GM23338 (cell line): ENCODE measurements around the gene ERGIC3. TPM values are rescaled to one million over a fixed set of nuclear protein-coding genes. Genes with fewer than 3 reads are reported as not detected.

Source experiments
- ATAC-seq: fragments of 200-7000 bp; cut with Tn5 transposase; 3 replicates; pipeline ENCODE4 v1.9.1; 2020
- DNase-seq: peaks from one replicate; pipeline ENCODE4 v3.0.0-alpha.2; 2015; ENCODE audit warnings: low spot score
- H2AFZ ChIP-seq: fragments of 200-600 bp; sonication (generic); 2 replicates; pipeline ENCODE4 v1.8.0; 2016; ENCODE audit warnings: antibody characterized with exemption, mild to moderate bottlenecking, moderate library complexity
- H3F3A ChIP-seq: fragments of 200-600 bp; sonication (generic); replicated peaks from 2 replicates; pipeline ENCODE4 v1.8.0; 2017; ENCODE audit warnings: antibody characterized with exemption, mixed run types, low read depth
- H3K27ac ChIP-seq: fragments of 200-600 bp; sonication (generic); 2 replicates; pipeline ENCODE4 v1.6.1; 2016; ENCODE audit warnings: low read depth
- H3K27me3 ChIP-seq: fragments of 200-600 bp; sonication (generic); 2 replicates; pipeline ENCODE4 v1.8.0; 2016; ENCODE audit warnings: mild to moderate bottlenecking, mixed run types, moderate library complexity; ENCODE audit not compliant: insufficient read depth
- H3K36me3 ChIP-seq: fragments of 200-600 bp; sonication (generic); 2 replicates; pipeline ENCODE4 v1.8.0; 2016; ENCODE audit warnings: mild to moderate bottlenecking; ENCODE audit not compliant: insufficient read depth
- H3K4me1 ChIP-seq: fragments of 200-600 bp; sonication (generic); 2 replicates; pipeline ENCODE4 v1.8.0; 2016; ENCODE audit warnings: mild to moderate bottlenecking, moderate library complexity; ENCODE audit not compliant: insufficient read depth
- H3K4me2 ChIP-seq: fragments of 200-600 bp; sonication (generic); 2 replicates; pipeline ENCODE4 v1.7.1; 2017; ENCODE audit warnings: mixed run types
- H3K4me3 ChIP-seq: fragments of 200-600 bp; sonication (generic); 2 replicates; pipeline ENCODE4 v1.6.1; 2016; ENCODE audit warnings: mixed run types
- H3K79me2 ChIP-seq: fragments of 200-600 bp; sonication (generic); replicated peaks from 2 replicates; pipeline ENCODE4 v1.8.0; 2017; ENCODE audit warnings: mild to moderate bottlenecking; ENCODE audit not compliant: insufficient read depth
- H3K9me2 ChIP-seq: fragments of 200-600 bp; sonication (generic); 2 replicates; pipeline ENCODE4 v1.8.0; 2017; ENCODE audit not compliant: insufficient read depth
- H4K20me1 ChIP-seq: fragments of 200-600 bp; sonication (generic); replicated peaks from 2 replicates; pipeline ENCODE4 v1.8.0; 2017; ENCODE audit warnings: mild to moderate bottlenecking; ENCODE audit not compliant: insufficient read depth
- H3K27ac Mint-ChIP-seq: 2 replicates; pipeline ENCODE4 v1.8.0; 2020; ENCODE audit warnings: inconsistent platforms, mild to moderate bottlenecking, moderate library complexity, mixed read lengths
- H3K27me3 Mint-ChIP-seq: 3 replicates; pipeline ENCODE4 v1.8.0; 2022; ENCODE audit warnings: low read depth, mild to moderate bottlenecking, moderate library complexity, mixed read lengths, inconsistent platforms; ENCODE audit not compliant: insufficient read depth, poor library complexity
- H3K36me3 Mint-ChIP-seq: 3 replicates; pipeline ENCODE4 v1.8.0; 2021; ENCODE audit warnings: low read depth, mild to moderate bottlenecking, inconsistent platforms, moderate library complexity, mixed read lengths
- H3K4me1 Mint-ChIP-seq: 3 replicates; pipeline ENCODE4 v1.8.0; 2020; ENCODE audit warnings: mild to moderate bottlenecking, inconsistent platforms, mixed read lengths
- H3K4me3 Mint-ChIP-seq: 3 replicates; pipeline ENCODE4 v1.8.0; 2021; ENCODE audit warnings: moderate library complexity, mild to moderate bottlenecking, inconsistent platforms, mixed read lengths
- H3K9me3 Mint-ChIP-seq: 3 replicates; pipeline ENCODE4 v1.8.0; 2020; ENCODE audit warnings: moderate library complexity, mild to moderate bottlenecking, inconsistent platforms, mixed read lengths
- CREB1 ChIP-seq: fragments of 250-450 bp; sonication (Bioruptor Pico); IDR thresholded peaks from 2 replicates; pipeline ENCODE4 v1.5.0; 2020; ENCODE audit warnings: low read depth, mild to moderate bottlenecking, moderate library complexity
- CTCF ChIP-seq, 2 experiments: fragments of 200-600 bp in 1 of 2; sonication (generic) in 1 of 2; conservative IDR thresholded peaks; 2 replicates each; pipeline versions ENCODE4 v1.5.1 to v1.6.1; 2016 to 2017; ENCODE audit warnings: antibody characterized with exemption in 2 of 2, low read depth in 2 of 2, mild to moderate bottlenecking in 2 of 2, moderate library complexity in 1 of 2
- EZH2phosphoT487 ChIP-seq: fragments of 200-600 bp; sonication (generic); IDR thresholded peaks from one replicate; pipeline ENCODE4 v1.8.1; 2018; ENCODE audit warnings: antibody characterized with exemption; ENCODE audit not compliant: unreplicated experiment
- NANOG ChIP-seq: IDR thresholded peaks from 2 replicates; pipeline ENCODE4 v1.6.1; 2016; ENCODE audit warnings: antibody characterized with exemption, borderline replicate concordance
- POLR2AphosphoS5 ChIP-seq: IDR thresholded peaks from 2 replicates; pipeline ENCODE4 v1.6.1; 2016; ENCODE audit warnings: antibody characterized with exemption, low read depth
- ZNF462 ChIP-seq: fragments of 250-450 bp; sonication (Bioruptor Pico); IDR thresholded peaks from 2 replicates; pipeline ENCODE4 v1.5.0; 2020; ENCODE audit warnings: mild to moderate bottlenecking, moderate library complexity
- polyA plus RNA-seq: library from polyadenylated mRNA; unstranded; fragments of >200 nt; fragmentation: Nextera tagmentation; extraction: Ambion mirVana; gene quantifications from 2 replicates; pipeline ENCODE4 v1.2.1, GENCODE V29; 2016
- total RNA-seq: library from RNA; depleted of rRNA; stranded (reverse); fragments of >200 nt; shearing (Covaris generic); gene quantifications from 2 replicates; pipeline ENCODE4 v1.2.3, GENCODE V29; 2014

The ERGIC3 gene
- total and polyA plus RNA-seq, 2 experiments from 2014 or later: 139 to 147 TPM

GRCh38 chr20:35602851-35603495 is 61.1 kb downstream of the ERGIC3 start:
- no peak overlapping the region for H3K4me3 ChIP-seq
- H3K9me2 ChIP-seq: no peaks in the 10 kb centered on the region
- DNase-seq (no peak), ATAC-seq (no peak)
- H3K27ac ChIP-seq: no peak overlapping the region
- no peaks in the 10 kb centered on the region for H3K79me2 ChIP-seq
- peaks cover 48% of the 10 kb centered on the region for H3K27me3 ChIP-seq
- H2AFZ ChIP-seq: no peak overlapping the region
- H3K4me2 ChIP-seq: no peak overlapping the region
- no peaks in the 10 kb centered on the region; the same call in 1 of the 3 replicates for H3K36me3 Mint-ChIP-seq
- no peaks in the 10 kb centered on the region for H4K20me1 ChIP-seq
- H3K4me1 Mint-ChIP-seq: peaks cover 13% of the 10 kb centered on the region
- no peak overlapping the region for H3K4me3 Mint-ChIP-seq
- TF ChIP-seq CTCF (conservative IDR thresholded peaks at IDR 0.05; ENCODE audit: low read depth in 2 of 2): no peak
- no peak for TF ChIP-seq POLR2AphosphoS5
- no peak for TF ChIP-seq CREB1 (CRISPR knock-in tag)
- no peak for TF ChIP-seq NANOG
- no peak for TF ChIP-seq ZNF462 (CRISPR knock-in tag)
- TF ChIP-seq EZH2phosphoT487: no peak
- H3F3A ChIP-seq: no peaks in the 10 kb centered on the region
- peaks cover 41% of the 10 kb centered on the region for H3K27me3 Mint-ChIP-seq
- peaks cover 4% of the 10 kb centered on the region for H3K4me1 ChIP-seq
- no peaks in the 10 kb centered on the region; the same call in 2 of the 3 replicates for H3K9me3 Mint-ChIP-seq
- no peak overlapping the region for H3K27ac Mint-ChIP-seq
- no peaks in the 10 kb centered on the region for H3K36me3 ChIP-seq
